CD4-positive, alpha-beta memory T cell (primary cell): ENCODE results near the gene DUSP15. TPM values are rescaled to one million over a fixed set of nuclear protein-coding genes. Genes with fewer than 3 reads are reported as not detected.
"Not testable (repeated sequence)": the region's sequence is repeated elsewhere in the genome, so short reads cannot be mapped to it uniquely, and the experiment has no call there.

Experiments
- CTCF ChIA-PET: fragments of 350-600 bp; sonication (Branson Sonifier 250); formaldehyde crosslinking; loops from one replicate; lab custom pipeline; 2021; ENCODE audit warnings: inconsistent platforms; ENCODE audit not compliant: partially characterized antibody; lab: Charles Lee
- POLR2A ChIA-PET: fragments of 350-600 bp; sonication (Branson Sonifier 250); formaldehyde crosslinking; loops from one replicate; lab custom pipeline; 2021; ENCODE audit not compliant: partially characterized antibody; lab: Charles Lee
- DNase-seq, 5 donors: peaks; one replicate each; pipeline versions ENCODE4 v3.0.0 to v3.0.0-alpha.2; 2020 to 2022; ENCODE audit warnings: mixed read lengths in 1 of 5
- H3K27ac ChIP-seq: one replicate; pipeline ENCODE4 v1.7.0; 2013; ENCODE audit warnings: low read depth, low read length
- H3K27me3 ChIP-seq: 2 replicates; pipeline ENCODE4 v1.7.0; 2013; ENCODE audit warnings: mild to moderate bottlenecking, low read length, moderate library complexity; ENCODE audit not compliant: insufficient read depth
- H3K36me3 ChIP-seq: 2 replicates; pipeline ENCODE4 v1.7.0; 2013; ENCODE audit warnings: mild to moderate bottlenecking, low read length, moderate library complexity; ENCODE audit not compliant: insufficient read depth
- H3K4me1 ChIP-seq: 2 replicates; pipeline ENCODE4 v1.7.0; 2013; ENCODE audit warnings: mild to moderate bottlenecking, low read length, moderate library complexity; ENCODE audit not compliant: insufficient read depth
- H3K4me3 ChIP-seq, 2 donors: one replicate each; pipeline ENCODE4 v1.7.0; 2013; ENCODE audit warnings: low read length in 2 of 2, mild to moderate bottlenecking in 1 of 2
- H3K9me3 ChIP-seq, 2 donors: one replicate each; pipeline ENCODE4 v1.7.0; 2013; ENCODE audit warnings: low read length in 2 of 2, control low read depth in 1 of 2; ENCODE audit not compliant: control insufficient read depth in 1 of 2
- H3K27ac Mint-ChIP-seq, 7 donors: one replicate each; pipeline ENCODE4 v1.8.0; 2020 to 2021; ENCODE audit warnings: mixed read lengths in 7 of 7, mild to moderate bottlenecking in 6 of 7, inconsistent platforms in 3 of 7, moderate library complexity in 3 of 7
- H3K27me3 Mint-ChIP-seq, 2 donors: one replicate each; pipeline ENCODE4 v1.8.0; 2020 to 2021; ENCODE audit warnings: mixed read lengths in 2 of 2
- H3K36me3 Mint-ChIP-seq, 2 donors: one replicate each; pipeline ENCODE4 v1.8.0; 2020 to 2021; ENCODE audit warnings: mixed read lengths in 2 of 2, inconsistent platforms in 1 of 2, mild to moderate bottlenecking in 1 of 2
- H3K4me1 Mint-ChIP-seq, 4 donors: one replicate each; pipeline ENCODE4 v1.8.0; 2020 to 2021; ENCODE audit warnings: mixed read lengths in 4 of 4, mild to moderate bottlenecking in 1 of 4
- H3K4me3 Mint-ChIP-seq, 8 donors: one replicate each; pipeline ENCODE4 v1.8.0; 2020 to 2021; ENCODE audit warnings: mixed read lengths in 8 of 8, mild to moderate bottlenecking in 7 of 8, moderate library complexity in 6 of 8, inconsistent platforms in 3 of 8
- H3K9me3 Mint-ChIP-seq, 8 donors: one replicate each; pipeline ENCODE4 v1.8.0; 2020 to 2021; ENCODE audit warnings: mixed read lengths in 8 of 8, mild to moderate bottlenecking in 5 of 8, inconsistent platforms in 3 of 8, moderate library complexity in 1 of 8
- intact Hi-C: fragments of 100-400 bp; cut with micrococcal nuclease; formaldehyde crosslinking; loops from one replicate; pipeline ENCODE4 v1.15.1; 2023
- polyA plus RNA-seq, 2 donors: library from polyadenylated mRNA; unstranded; fragments of 300-500 nt; fragmentation: Illumina TruSeq; gene quantifications; one replicate each; pipeline ENCODE4 v1.2.3, GENCODE V29; 2021
- total RNA-seq, 2 experiments: library from RNA; stranded (reverse); gene quantifications; one replicate each; pipeline ENCODE4 v1.2.3, GENCODE V29; 2021

Gene DUSP15, protein sequence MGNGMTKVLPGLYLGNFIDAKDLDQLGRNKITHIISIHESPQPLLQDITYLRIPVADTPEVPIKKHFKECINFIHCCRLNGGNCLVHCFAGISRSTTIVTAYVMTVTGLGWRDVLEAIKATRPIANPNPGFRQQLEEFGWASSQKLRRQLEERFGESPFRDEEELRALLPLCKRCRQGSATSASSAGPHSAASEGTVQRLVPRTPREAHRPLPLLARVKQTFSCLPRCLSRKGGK
- total RNA-seq (not detected), polyA plus RNA-seq (not detected)

- Mint-ChIP-seq H3K27ac (peak within 1 kb of the TSS in 2 of 7 donors; percentile 72 to 81), H3K36me3 (peaks cover 0 to 4% of the 10 kb centered on the region in 2 donors), H3K4me3 (peak within 1 kb of the TSS; percentile 87 to 98 (median 92)), H3K4me1 (peaks cover 7 to 15% (median 12%) of the 10 kb centered on the region in 4 donors), H3K27me3 (peaks cover 32 to 34% of the 10 kb centered on the region in 2 donors), H3K9me3 (peaks cover 0 to 2% (median 0%) of the 10 kb centered on the region in 8 donors)
- peaks cover 34% of the 10 kb centered on the region for H3K27me3 ChIP-seq
- peak within 1 kb of the TSS in 1 of 2 donors; percentile 45 for H3K4me3 ChIP-seq
- no peaks in the 10 kb centered on the region for H3K36me3 ChIP-seq
- peak in 1 of 5 donors; percentile 15 for DNase-seq
- H3K9me3 ChIP-seq: no peaks in the 10 kb centered on the region
- no peak within 1 kb of the TSS for H3K27ac ChIP-seq
- H3K4me1 ChIP-seq: peaks cover 15% of the 10 kb centered on the region
- ChIA-PET CTCF (no interaction called here), POLR2A (no interaction called here)
- intact Hi-C loops: no loop called here
These were observed at the start of gene DUSP15, which contains the start of gene TTLL9 for GRCh38 chr20:31869942-31870725. DUSP15 (minus strand) TSS chr20:31870527; CDS start chr20:31870337, 190 bp downstream. TTLL9 (plus strand) TSS chr20:31870634; CDS start chr20:31871127, 493 bp downstream.

DNA sequence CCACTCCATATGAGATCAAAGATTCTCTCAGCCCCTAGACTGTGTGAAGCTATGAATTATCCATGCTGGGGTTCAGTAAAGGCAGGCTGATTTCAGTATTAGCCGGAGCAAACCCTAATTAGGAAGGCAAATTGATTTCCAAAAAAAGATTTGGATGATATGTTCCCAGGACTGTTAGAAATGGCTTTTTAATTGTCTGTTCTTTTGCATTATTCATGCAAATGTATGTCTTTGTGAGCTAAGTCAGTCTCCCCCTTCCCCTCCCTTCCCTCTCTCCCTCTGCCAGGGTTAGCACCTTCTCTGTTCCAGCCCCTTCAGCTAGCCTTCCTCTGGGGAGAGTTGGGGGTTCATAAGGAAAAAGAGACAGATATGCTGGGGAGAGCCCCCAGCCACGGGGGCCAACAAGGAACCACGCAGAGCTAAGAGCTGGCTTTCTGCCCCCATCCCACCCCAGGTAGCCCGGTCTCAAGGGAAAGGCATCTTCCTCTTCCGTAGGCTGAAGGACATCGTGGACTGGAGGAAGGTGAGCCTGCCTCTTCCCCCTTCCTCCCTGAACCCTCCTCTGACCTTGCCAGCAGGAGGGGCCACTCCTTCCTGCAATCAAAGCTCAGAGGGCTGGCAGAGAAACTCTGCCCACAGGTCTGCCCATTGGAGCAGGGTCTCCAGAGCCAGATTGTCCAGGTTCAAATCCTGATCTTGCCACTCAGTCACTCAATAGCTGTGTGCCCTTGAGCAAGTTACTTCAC lies 49.3 kb upstream of the DUSP15 start:
- no peak for DNase-seq
- peaks cover 25 to 43% of the 10 kb centered on the region in 2 donors for H3K27me3 Mint-ChIP-seq
- Histone ChIP-seq H3K9me3 (no peaks in the 10 kb centered on the region), H3K4me3 (no peak overlapping the region), H3K4me1 (no peaks in the 10 kb centered on the region), H3K27ac (no peak overlapping the region), H3K27me3 (no peaks in the 10 kb centered on the region), H3K36me3 (no peaks in the 10 kb centered on the region)
- H3K4me1 Mint-ChIP-seq: no peaks in the 10 kb centered on the region
- peaks cover 0 to 2% (median 0%) of the 10 kb centered on the region in 8 donors for H3K9me3 Mint-ChIP-seq
- no peaks in the 10 kb centered on the region for H3K36me3 Mint-ChIP-seq
- POLR2A ChIA-PET: no interaction called here
- H3K27ac Mint-ChIP-seq: no peak overlapping the region
- CTCF ChIA-PET: no interaction called here
- intact Hi-C loops: no loop called here
- H3K4me3 Mint-ChIP-seq: no peak overlapping the region

DNA sequence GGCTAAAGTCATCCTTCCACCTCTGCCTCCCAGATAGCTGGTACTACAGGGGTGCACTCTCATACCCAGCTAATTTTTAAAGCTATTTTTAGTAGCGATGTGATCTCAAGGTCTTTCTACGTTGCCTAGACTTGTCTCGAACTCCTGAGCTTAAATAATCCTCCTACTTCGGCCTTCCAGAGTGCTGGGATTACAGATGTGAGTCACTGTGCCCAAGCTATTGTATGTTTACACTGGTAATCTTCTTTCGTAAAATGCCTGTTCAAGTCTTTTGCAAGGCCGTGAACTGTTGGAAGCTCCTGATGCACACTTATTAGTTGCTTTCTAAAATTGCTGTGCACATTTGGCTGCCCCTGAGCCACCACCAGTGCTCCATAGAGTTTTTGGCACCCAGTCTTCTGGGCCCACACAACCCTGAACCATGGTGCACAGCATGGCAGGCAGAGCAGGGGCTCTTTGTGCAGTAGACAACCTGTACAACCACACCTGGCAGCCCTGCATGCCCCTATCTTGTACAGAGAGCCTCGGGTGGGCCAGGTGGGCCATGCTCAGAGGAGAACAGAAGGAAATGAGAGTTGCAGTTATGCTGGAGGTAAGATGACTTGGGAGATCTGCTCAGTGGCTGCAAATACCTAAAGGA lies 48.3 kb upstream of the DUSP15 start:
- peaks cover 0 to 2% (median 0%) of the 10 kb centered on the region in 8 donors for H3K9me3 Mint-ChIP-seq
- H3K4me1 Mint-ChIP-seq: no peaks in the 10 kb centered on the region
- H3K4me1 ChIP-seq: no peaks in the 10 kb centered on the region
- DNase-seq: no peak
- H3K4me3 ChIP-seq: no peak overlapping the region
- ChIA-PET CTCF (no interaction called here), POLR2A (no interaction called here)
- H3K36me3 Mint-ChIP-seq: no peaks in the 10 kb centered on the region
- H3K36me3 ChIP-seq: no peaks in the 10 kb centered on the region
- no peak overlapping the region for H3K4me3 Mint-ChIP-seq
- no peak overlapping the region for H3K27ac ChIP-seq
- H3K27ac Mint-ChIP-seq: no peak overlapping the region
- intact Hi-C loops: no loop called here
- H3K9me3 ChIP-seq: no peaks in the 10 kb centered on the region
- peaks cover 21 to 34% of the 10 kb centered on the region in 2 donors for H3K27me3 Mint-ChIP-seq
- H3K27me3 ChIP-seq: no peaks in the 10 kb centered on the region

DNA sequence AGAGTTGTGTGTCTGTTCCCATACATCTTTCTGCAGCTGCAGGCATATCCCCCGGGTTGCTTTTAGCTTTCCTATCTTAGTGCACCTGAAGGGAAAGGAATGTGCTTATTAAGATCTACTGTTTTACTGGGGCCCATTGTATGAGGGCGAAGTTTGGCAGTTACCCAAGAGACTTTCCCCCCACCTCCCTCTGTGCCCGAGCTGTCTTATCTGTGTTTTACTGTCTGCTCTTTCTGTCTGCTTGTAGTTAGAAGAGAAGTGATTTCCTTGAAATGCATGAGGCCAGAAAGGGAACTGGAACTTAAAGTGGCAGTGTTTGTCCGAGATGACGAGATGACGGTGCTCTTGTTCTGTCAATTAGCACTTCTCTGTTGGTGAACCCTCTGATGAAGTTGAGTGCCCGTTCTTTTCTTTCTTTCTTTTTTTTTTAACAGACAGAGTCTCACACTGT lies 47.7 kb upstream of the DUSP15 start:
- H3K27ac ChIP-seq, H3K27ac Mint-ChIP-seq, H3K9me3 ChIP-seq, POLR2A ChIA-PET, H3K4me1 Mint-ChIP-seq, H3K4me3 Mint-ChIP-seq, H3K36me3 ChIP-seq, H3K27me3 ChIP-seq, DNase-seq, intact Hi-C loops, CTCF ChIA-PET, H3K4me1 ChIP-seq, H3K36me3 Mint-ChIP-seq, H3K9me3 Mint-ChIP-seq, H3K4me3 ChIP-seq: not testable (repeated sequence)
- peaks cover 20 to 30% of the 10 kb centered on the region in 2 donors for H3K27me3 Mint-ChIP-seq

- Mint-ChIP-seq H3K4me1 (no peaks in the 10 kb centered on the region), H3K4me3 (no peak overlapping the region), H3K27me3 (peaks cover 14 to 24% of the 10 kb centered on the region in 2 donors), H3K36me3 (no peaks in the 10 kb centered on the region), H3K9me3 (peaks cover 0 to 2% (median 0%) of the 10 kb centered on the region in 8 donors), H3K27ac (no peak overlapping the region)
- Histone ChIP-seq H3K4me3 (no peak overlapping the region), H3K9me3 (no peaks in the 10 kb centered on the region), H3K4me1 (no peaks in the 10 kb centered on the region), H3K27ac (no peak overlapping the region), H3K27me3 (no peaks in the 10 kb centered on the region), H3K36me3 (no peaks in the 10 kb centered on the region)
- intact Hi-C loops: no loop called here
- CTCF ChIA-PET: no interaction called here
- POLR2A ChIA-PET: no interaction called here
- DNase-seq: no peak
These were observed 46.4 kb upstream of the DUSP15 start for GRCh38 chr20:31916708-31917107.

GRCh38 chr20:31915491-31916280 lies 45.4 kb upstream of the DUSP15 start:
- H3K27ac Mint-ChIP-seq: no peak overlapping the region
- no peaks in the 10 kb centered on the region for H3K4me1 Mint-ChIP-seq
- H3K9me3 ChIP-seq: no peaks in the 10 kb centered on the region
- H3K36me3 ChIP-seq: no peaks in the 10 kb centered on the region
- DNase-seq: no peak
- ChIA-PET CTCF (no interaction called here), POLR2A (interaction anchor here (0.8 kb wide), 1 partner anchor 36 kb away, joined by 4 read pairs; the partner anchor contains the start of gene PDRG1)
- no peak overlapping the region for H3K4me3 ChIP-seq
- no peaks in the 10 kb centered on the region for H3K36me3 Mint-ChIP-seq
- peaks cover 0 to 2% (median 0%) of the 10 kb centered on the region in 8 donors for H3K9me3 Mint-ChIP-seq
- peaks cover 14 to 21% of the 10 kb centered on the region in 2 donors for H3K27me3 Mint-ChIP-seq
- no peak overlapping the region for H3K27ac ChIP-seq
- no peaks in the 10 kb centered on the region for H3K4me1 ChIP-seq
- intact Hi-C loops: no loop called here
- no peak overlapping the region for H3K4me3 Mint-ChIP-seq
- no peaks in the 10 kb centered on the region for H3K27me3 ChIP-seq
